Hematopoietic multipotent progenitor cell treated with erythropoietin and hydrocortisone succinate and interleukin-3 and kit ligand, for 17 days (in vitro differentiated cells): ENCODE results near the gene SNAPC2.

Experiments used
- DNase-seq: peaks from one replicate; pipeline ENCODE4 v3.0.0-alpha.2; 2015; ENCODE audit warnings: low spot score

Gene SNAPC2, protein sequence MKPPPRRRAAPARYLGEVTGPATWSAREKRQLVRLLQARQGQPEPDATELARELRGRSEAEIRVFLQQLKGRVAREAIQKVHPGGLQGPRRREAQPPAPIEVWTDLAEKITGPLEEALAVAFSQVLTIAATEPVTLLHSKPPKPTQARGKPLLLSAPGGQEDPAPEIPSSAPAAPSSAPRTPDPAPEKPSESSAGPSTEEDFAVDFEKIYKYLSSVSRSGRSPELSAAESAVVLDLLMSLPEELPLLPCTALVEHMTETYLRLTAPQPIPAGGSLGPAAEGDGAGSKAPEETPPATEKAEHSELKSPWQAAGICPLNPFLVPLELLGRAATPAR

DNA sequence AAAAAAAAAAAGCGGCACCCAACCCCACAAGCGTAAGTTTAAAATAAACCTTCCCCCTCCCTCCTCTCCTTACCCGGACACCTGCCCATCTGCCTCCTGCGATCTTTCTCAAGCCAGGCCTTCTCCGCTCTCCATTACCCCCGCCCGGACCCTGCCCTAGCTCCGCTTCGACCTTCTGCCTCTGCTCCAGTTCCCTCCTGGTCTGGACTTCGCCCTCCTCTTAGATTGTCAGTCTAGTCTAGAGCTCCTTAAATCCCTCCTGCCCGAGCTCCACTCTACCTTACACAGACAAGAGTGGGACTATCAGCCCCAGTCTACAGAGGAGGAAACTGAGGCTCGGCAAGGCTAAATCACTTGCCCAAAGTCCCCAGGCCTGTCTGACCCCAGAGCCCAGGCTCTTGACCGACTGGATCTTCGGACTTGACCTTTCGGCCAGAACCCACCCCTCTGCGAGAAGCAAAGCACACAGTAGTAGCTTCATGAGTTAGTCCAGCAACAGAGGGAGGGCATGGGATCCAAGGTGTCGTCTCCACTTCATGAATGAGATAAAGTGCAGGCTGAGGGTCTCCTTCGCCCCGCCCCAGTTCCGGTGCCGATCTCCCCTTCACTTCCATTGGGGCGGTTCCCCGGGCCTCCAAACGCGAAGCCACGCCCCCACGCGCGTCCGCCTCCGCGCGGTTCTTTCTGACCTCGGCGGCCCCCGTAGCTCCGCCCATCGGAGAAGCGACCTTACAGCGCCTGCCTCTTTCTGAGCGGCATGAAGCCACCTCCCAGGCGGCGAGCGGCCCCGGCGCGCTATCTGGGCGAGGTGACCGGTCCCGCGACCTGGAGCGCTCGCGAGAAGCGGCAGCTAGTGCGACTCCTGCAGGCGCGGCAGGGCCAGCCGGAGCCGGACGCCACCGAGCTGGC, at the start of gene SNAPC2:
SNAPC2 (plus strand) TSS at position 729 of the 909 bp plus-strand sequence; CDS start at position 758, 29 bp downstream.
- peak; percentile 97 for DNase-seq

DNA sequence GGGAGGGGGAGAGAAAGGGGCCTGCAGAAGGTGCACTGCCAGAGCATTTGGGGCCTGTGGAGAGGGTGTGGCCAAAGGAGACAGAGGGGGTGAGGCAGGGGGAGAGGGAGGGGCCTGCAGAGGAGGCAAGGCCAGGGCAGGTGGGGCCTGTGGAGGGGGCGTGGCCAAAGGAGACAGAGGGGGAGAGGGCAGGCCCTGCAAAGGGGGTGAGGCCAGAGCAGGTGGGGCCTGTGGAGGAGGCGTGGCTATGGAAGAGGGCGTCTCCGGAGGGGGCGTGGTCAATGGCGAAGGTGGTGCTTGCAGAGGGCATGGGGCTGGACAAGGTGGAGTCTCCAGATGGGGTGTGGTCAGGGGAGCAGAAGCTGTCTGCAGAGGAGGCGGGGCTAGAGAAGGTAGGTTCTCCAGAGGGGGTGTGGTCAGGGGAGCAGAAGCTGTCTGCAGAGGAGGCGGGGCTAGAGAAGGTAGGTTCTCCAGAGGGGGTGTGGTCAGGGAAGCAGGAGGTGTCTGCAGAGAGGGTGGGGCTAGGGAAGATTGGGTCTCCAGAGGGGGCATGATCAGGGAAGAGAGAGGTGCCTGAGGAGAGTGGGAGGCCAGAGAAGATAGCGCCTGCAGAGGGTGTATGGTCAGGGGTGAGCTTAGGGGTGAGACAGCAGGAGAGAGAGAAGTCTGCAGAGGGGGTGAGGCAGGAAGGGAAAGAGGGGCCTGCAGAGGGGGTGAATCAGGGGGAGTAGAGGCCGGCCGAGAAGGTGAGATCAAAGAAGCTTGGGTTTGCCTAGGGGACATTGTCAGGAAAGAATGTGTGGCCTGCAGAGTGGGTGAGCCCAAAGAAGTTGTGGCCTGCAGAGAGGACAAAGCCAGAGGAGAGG, 49.3 kb upstream of the SNAPC2 start:
- DNase-seq: peak; percentile 85

DNA sequence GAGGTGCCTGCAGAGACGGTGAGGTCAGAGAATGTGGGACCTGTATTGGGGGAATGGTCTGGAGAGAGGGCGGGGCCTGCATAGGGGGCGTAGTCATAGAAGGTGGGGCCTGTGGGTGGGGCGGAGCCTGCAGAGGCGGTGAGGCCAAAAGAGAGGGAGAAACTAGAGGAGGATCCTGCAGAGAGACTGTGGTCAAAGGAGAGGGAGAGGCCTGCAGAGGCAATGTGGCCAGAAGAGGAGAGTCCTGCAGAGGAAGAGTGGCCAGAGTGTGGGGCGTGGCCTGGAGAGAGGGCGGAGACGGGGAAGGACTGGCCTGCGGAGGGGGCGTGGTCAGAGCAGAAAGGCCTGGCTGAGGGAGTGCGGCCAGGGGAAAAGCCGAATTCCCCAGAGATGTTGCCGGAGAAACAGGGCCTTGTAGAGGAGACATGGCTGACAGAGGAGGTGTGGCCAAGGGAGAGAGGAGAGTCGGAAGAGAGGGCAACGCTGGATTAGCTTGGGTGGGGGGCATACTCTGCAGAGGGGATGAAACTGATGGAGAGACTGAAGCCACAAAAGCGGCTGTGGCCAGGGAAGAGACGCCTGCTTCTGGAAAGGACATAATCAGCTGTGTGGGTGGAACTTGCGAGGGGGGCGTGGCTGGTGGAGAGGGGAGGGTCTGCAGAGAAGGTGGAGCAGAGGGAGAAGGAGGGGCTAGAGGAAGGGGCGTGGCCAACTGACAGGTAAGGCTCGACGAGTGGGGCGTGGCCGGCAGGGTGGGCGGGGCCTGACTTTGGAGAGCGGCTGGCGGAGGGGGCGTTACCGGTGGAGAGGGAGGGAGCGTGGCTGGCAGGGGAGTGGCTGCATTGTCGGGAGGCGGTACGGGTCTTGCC, 48.5 kb upstream of the SNAPC2 start:
- DNase-seq: peak; percentile 84

DNA sequence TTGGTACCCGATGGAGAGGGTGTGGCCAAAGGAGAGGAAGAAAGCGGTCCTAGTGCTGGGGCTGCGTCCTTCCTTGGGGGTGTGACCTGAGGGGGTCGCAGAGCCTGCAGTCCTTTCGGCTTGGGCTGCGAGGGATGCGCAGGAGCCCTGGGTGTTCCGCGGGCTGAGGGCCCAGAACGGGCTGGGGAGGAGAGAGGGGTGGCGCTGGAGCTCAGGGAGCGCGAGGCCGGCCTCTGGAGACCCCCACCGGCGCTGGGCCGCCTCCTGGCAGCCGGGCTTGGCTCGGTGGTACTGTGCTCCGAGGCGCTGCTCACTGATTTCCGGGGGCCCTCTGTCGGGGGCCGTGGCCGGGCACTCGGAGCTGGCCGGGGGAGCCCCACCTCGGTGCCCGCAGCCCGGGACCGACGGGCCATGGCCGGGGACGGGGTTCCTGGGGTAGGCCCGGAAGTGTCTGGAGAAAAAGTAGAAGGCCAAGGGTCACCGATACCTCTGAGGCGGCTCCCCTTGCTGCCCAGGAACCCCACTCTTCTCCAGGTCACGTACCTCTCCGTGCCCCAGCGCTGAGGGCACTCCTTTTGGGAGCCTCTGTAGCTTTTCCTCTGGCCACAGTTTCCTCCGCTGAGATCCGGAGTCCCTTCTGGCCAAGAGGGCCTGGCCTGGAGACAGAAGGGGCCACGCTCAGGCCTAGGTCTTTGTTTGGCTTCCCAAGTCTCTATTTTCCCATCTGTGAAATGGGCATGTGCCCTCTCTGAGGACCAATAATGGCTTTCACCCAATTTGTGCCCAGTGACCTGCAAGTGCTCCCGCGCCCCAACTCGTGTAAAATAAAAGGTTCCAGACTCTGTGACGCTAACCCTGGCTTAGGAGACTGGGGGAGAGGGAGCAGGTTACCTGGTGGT, 47.6 kb upstream of the SNAPC2 start:
- DNase-seq: no peak

DNA sequence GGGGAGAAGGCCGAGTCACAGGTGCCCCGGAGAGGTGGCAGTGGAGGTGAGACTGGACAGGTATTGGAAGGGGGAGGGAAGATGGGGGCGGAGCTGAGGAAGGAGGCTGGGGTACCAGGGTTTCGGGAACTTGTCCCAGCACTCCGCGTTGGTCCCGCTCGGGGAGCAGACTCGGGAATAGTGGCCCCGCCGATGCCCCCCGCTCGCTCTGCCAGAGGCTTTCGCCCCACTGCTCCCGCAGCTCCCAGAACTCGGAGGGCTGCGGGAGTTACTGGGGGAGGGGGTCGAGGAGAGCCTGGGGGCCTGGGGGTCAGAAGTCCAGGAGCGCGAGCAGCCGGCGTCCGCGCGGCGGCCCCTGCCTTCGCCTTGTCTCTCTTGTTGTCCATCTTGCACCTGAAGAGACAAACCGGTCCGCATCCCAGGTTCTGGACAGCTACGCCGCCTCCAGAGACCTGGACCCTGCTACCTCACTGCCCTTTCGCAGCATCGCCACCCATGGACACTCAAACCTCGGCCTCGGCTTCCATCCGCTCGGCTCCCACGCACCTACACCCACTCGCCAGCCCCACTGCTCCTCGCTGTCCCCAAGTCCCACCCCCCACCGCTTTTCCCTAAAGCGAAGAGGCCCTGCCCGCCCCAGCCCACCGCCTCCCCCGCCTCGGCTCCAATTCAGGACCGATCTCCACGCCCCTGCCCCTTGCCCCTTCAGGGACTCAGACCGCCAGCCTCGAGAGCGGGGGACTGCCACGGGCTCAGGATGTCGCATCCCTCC, 46.6 kb upstream of the SNAPC2 start:
- no peak for DNase-seq

DNA sequence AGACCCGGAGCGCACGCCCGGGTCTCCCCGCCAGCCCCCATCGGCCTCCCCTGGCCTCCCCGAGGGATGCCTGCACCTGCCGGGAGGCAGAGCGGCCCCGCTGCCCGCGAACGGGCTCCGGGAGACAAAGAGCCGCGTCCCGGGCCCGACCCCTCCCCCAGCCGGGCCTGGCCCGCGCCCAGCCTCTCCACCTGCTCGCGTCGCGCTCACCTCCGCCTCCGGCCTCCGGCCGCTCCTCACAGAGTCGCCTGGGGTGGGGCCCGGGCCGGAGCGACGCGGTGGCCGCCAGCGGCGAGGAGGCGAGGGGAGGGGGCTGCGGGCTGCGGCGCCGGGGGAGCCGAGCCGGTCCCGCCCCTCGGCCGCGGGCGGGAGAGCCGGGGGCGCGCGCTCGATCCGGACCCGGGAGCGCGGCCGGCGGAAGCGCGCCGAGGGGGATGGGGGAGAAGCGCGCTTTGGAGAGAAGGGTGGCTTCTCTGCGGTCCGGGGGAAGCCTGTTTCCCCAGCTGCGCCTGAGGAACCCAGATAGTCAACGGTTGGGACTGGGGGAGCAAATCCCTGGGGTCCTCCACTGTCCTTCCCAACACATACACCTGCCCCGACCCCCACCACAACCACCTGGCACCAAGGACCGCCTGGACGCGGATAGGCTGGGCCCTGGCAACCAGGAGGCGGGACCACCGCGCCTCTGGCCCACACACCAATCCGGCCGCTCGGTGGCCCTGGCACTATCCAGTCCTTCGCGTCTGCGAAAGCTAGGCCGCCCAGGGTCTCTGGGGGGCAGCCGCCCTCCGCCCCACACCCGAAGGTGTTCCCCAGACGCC, 45.9 kb upstream of the SNAPC2 start, which contains the start of gene PRR36:
PRR36 (minus strand) TSS at position 315 of the 821 bp plus-strand sequence. CDS start 701 bp downstream, outside the sequence.
- no peak for DNase-seq

DNA sequence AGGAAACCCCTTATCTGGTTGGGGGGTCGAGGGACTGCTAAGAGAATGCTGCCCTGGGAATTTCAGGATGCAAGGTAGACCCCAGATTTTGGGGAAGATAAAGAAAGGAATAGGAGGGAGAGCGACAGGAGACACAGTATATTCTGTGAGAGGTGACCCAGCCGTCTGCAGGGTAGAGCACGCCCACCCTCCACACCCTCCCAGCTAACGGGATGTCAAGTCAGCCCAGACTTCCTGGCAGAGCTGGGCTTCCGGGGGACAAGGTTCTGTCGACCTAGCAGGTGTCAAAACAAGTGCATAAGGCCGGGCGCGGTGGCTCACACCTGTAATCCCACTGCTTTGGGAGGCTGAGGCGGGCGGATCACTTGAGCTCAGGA, 45.3 kb upstream of the SNAPC2 start:
- no peak for DNase-seq

DNA sequence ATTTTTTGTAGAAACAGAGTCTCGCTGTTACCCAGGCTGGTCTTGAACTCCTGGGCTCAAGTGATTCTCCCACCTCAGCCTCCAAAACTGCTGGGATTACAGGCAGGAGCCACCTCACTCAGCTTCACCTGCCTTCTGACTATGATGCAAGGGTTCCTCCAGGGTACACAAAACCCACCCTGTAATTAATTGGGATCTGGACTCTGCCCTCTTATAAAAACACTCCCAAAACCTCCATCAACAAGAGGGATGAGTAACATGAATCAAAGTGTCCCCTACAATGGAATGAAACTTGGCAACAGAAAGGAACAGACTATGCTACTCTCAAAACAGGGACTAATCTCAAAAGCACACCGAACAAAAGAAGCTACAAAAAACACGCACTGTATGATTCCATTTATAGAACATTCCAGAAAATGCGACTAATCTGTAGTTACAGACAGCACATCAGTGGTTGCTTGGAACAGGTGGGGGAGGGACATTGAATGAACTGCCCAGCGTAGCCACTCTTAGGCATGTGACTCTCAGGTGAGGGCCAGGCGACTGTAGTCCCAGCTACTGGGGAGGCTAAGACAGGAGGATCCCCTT, 42.8 kb upstream of the SNAPC2 start:
- no peak for DNase-seq

DNA sequence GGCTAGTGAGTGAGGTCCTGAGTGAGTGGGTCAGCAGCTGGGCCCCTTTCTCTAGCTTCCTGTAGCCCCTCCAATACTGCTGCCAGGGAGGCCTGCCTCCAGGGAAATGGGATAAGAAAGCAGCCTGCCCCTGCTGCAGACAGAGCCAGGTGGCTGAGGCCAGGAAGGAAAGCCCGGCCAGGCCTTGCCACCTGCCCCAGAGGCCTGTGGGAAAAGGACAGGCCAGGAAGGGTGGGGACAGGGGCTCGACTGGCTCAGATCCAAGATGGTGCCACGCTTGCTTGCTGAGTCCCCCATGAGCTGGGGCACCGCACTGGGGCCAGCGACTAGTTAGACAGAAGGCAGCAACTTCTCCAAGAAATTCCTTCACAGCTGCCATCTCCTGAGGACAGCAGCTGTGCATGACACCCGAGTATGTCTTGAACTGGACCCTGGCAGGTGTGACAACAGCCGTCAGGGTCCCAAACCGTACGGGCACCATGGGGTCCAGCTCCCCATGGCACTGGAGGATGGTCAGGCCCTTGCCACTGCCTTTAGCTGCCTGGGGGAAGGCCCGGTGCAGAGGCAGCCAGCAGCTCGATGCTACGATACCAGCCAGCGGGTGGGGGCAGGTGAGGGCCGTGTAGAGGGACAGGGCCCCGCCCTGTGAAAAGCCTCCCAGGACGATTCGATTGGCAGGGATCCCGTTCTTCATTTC, 40.9 kb upstream of the SNAPC2 start:
- DNase-seq: no peak

DNA sequence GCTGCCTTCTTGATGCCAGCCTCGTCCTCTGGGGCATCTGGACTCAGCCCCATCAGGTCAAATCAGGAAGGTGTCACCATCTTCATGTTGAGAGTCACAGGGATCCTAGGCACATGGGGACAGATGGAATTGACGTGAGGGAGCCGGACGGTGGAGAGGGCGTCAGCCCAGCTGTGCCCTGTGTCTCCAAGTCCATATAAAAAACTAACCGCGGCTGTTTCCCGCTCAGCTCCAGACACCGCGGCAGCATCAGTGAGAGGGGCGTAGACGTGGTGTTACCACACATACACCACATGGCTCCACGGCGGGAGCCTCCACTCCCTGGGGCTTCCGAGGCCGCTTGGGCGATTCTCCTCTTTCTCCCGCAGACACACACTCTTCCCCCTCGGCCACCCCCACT, 40.3 kb upstream of the SNAPC2 start:
- DNase-seq: no peak

DNA sequence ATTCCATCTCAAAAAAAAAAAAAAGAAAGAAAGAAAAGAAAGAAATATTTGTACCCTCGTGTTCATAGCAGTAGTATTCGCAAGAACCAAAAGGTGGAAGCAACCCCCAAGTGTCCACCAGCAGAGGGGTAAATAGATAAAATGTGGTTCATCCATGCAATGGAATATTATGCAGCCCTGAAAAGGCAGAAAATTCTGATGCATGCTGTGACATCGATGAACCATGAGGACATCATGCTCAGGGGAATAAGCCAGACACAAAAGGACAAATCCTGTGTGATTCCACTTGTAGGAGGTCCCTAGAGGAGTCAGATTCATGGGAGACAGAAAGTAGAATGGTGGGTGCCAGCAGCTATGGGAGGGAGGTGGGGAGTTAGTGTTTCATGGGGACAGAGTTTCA, 38.2 kb upstream of the SNAPC2 start:
- DNase-seq: no peak

DNA sequence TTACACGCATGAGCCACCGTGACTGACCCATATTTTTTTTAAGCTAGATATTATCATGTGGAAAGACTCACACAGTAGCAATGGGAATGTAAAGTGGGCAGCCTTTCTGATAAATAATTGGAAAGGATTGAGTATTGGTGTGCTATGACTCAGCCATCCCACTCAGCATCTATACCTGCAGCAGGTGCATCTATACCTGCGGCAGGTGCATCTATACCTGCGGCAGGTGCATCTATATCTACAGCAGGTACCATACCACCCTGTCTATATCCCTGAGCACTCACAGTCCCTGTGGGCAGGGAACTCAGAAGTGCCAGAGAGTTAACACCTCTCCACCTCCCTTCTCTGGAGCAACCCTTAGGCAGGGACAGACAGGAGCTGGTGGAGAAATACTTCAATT, 37.0 kb upstream of the SNAPC2 start:
- no peak for DNase-seq

DNA sequence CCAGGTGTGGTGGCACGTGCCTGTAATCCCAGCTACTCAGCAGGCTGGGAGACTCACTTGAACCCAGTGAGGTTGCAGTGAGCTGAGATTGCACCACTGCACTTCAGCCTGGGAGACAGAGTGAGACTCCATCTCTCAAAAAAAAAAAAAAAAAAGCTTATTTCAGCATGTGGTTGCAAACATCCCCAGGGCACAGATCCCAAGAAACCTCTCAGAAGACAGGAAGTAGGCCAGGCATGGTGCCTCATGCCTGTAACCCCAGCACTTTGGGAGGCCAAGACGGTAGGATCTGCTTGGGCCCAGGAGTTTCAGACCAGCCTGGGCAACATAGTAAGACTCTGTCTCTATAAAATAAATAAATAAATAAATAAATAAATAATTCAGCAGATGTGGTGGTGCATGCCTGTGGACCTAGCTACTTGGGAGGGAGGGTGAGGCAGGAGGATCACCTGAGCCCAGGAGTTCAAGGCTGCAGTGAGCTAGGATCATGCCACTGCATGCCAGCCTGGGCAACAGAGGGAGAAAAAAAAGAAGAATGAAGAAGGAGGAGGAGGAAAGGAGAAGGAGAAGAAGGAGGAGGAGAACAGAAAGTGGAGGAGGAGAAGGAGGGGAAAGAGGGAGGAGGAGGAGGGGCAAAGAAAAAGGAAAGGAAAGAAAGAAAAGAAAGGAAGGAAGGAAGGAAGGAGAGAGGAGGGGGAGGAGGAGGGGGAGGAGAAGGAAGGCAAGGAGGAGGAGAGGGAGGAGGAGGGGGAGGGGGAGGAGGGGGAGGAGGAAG, 36.2 kb upstream of the SNAPC2 start:
- DNase-seq: no peak

DNA sequence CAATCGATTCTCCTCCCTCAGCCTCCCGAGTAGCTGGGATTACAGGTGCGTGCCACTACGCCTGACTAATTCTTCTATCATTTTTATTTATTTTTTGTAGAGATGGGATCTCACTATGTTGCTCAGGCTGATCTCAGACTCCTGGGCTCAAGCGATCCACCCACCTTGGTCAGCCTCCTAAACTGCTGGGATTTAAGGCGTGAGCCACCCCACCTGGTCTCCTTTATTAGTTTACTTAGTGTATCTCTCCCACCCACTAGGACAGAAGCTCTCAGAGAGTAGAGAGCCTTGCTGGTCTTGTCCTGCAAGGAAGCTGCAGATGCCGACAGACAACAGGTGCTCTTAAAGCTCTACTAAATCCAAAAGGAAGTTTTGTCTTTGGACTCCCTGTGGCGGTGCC, 34.3 kb upstream of the SNAPC2 start:
- no peak for DNase-seq

DNA sequence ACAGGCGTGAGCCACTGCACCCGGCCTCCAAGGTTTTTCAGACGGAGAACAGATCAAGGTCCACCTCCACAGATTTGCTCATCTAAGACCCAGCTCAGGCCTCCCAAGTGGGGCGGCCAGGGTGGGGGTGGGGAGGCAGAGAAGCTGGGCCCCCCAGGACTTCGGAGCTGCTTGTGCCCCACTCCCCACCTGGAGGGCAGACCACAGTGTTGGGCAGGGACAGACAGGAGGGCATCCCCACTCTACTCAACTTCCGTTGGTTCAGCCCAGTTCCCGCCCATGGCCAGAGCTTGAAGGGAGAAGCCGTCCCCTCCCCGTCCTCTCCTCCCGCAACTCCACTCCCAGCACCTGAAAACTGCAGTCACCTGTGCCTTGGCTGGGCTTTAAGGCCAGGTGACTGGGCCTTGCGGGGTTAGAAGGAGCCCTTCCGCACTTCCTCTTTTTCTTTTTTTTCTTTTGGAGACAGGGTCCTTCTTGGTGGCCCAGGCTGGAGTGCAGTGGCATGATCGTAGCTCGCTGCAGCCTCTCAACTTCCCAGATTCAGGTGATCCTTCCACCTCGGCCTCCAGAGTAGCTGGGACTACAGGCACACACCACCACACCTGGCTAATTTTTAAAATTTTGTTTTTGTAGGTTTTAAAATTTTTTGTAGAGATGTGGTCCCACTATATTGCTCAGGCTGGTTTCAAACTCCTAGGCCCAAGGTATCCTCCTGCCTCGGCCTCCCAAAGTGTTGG, 32.6 kb upstream of the SNAPC2 start:
- DNase-seq: no peak
